ENCODE results near the gene NTM.

Gene NTM

DNA sequence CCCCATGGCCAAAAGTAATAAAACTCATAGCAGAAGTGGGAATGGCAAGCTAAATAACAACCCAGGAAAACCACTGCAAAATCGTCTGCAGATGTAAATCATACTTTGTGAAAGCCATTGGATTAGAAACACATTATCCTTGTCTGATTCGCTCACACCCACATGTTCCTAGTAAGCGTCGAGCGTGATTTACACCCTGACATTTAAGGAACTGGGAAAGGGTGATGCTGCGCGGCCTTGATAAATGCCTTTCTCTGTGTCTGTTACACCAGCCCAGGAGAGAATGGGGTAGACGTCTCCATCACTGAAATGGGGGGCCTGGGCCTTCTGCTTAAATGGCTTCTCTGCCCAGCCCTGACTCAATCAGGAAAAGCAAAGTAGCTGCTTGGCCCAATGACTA is 162.7 kb downstream of the NTM start:
- Histone ChIP-seq H3K27ac (no peak overlapping the region), H3K4me3 (ENCODE audit: low read depth, low read length) (no peak overlapping the region), H3K27me3 (ENCODE audit: control insufficient read depth, insufficient read depth, low read length) (no peaks in the 10 kb centered on the region), H3K79me2 (no peaks in the 10 kb centered on the region), H3K4me1 (no peaks in the 10 kb centered on the region), H3K36me3 (ENCODE audit: control insufficient read depth, insufficient read depth, low read length) (no peaks in the 10 kb centered on the region), H3K9me3 (ENCODE audit: control insufficient read depth, low read length) (no peaks in the 10 kb centered on the region), H3K9ac (no peak overlapping the region), H3K4me2 (ENCODE audit: low read length) (no peak overlapping the region), H2AFZ (no peak overlapping the region)
- TF ChIP-seq, protein P1, sequence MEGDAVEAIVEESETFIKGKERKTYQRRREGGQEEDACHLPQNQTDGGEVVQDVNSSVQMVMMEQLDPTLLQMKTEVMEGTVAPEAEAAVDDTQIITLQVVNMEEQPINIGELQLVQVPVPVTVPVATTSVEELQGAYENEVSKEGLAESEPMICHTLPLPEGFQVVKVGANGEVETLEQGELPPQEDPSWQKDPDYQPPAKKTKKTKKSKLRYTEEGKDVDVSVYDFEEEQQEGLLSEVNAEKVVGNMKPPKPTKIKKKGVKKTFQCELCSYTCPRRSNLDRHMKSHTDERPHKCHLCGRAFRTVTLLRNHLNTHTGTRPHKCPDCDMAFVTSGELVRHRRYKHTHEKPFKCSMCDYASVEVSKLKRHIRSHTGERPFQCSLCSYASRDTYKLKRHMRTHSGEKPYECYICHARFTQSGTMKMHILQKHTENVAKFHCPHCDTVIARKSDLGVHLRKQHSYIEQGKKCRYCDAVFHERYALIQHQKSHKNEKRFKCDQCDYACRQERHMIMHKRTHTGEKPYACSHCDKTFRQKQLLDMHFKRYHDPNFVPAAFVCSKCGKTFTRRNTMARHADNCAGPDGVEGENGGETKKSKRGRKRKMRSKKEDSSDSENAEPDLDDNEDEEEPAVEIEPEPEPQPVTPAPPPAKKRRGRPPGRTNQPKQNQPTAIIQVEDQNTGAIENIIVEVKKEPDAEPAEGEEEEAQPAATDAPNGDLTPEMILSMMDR (IDR thresholded peaks at IDR 0.05): no peak

DNA sequence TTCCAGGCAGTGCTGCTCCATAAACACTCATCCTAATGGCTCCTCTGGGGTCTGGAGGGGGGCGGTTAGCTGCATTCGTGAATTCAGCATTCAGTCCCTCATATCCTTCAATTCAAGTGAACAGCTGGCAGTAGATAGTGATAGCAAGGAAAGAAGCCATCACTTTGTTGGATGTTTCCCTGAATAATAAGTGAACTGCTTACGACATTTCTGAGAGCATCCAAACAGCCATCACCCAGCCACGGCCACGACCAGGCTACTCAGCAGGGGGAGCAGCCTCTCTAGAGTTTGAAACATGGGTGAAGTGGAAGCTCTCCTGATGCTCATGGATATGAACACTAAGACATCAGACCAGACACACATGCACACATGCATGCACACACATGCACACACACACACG is 163.6 kb downstream of the NTM start:
- Histone ChIP-seq H3K27ac (no peak overlapping the region), H3K4me3 (ENCODE audit: low read depth, low read length) (no peak overlapping the region), H3K9ac (no peak overlapping the region), H2AFZ (no peak overlapping the region), H3K4me2 (ENCODE audit: low read length) (no peak overlapping the region), H3K4me1 (no peaks in the 10 kb centered on the region), H3K79me2 (no peaks in the 10 kb centered on the region), H3K27me3 (ENCODE audit: control insufficient read depth, insufficient read depth, low read length) (no peaks in the 10 kb centered on the region), H3K36me3 (ENCODE audit: control insufficient read depth, insufficient read depth, low read length) (no peaks in the 10 kb centered on the region), H3K9me3 (ENCODE audit: control insufficient read depth, low read length) (no peaks in the 10 kb centered on the region)
- TF ChIP-seq, protein P1 (IDR thresholded peaks at IDR 0.05): no peak

DNA sequence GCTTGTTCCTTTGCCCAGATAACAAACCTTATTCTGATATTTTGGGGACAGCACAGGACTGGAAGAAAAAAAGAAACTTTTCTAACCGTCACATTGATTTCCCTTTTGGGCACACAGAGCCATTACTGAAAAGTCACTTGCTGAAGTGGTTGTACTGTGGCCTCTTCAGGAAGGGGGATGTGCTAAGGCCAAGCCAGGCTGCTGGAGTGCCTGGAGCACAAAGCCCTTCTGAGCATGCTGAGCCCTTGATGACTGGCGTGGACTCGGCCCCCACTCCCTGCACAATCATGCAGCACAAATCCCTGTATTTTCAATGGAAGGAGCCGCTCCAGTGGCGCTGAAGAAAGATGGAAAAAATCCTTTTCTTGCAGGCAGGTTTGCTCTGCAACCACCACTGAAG is 164.2 kb downstream of the NTM start:
- Histone ChIP-seq H3K27ac (no peak overlapping the region), H3K4me1 (no peaks in the 10 kb centered on the region), H3K9ac (no peak overlapping the region), H3K27me3 (ENCODE audit: control insufficient read depth, insufficient read depth, low read length) (no peaks in the 10 kb centered on the region), H3K36me3 (ENCODE audit: control insufficient read depth, insufficient read depth, low read length) (no peaks in the 10 kb centered on the region), H3K4me3 (ENCODE audit: low read depth, low read length) (no peak overlapping the region), H3K9me3 (ENCODE audit: control insufficient read depth, low read length) (no peaks in the 10 kb centered on the region), H3K79me2 (no peaks in the 10 kb centered on the region), H3K4me2 (ENCODE audit: low read length) (no peak overlapping the region), H2AFZ (no peak overlapping the region)
- TF ChIP-seq, protein P1 (IDR thresholded peaks at IDR 0.05): no peak

DNA sequence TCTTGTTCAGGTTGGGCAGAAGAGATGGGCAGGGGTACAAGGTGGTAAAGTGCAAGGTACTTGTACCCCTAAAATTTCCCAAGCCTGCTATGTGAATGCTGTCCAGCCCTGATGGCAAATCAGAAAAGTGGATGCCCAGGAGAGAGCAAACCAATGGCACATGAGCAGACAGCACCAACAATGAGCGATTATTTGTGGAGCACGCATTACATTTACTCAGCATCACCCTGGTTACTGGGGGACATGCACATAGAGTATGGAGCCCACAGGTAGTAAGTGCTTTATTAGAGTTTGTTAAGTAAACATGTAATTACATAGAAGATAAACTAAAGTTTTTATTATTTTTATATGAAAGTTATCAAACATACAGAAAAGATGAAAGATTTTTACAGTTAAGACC is 165.7 kb downstream of the NTM start:
- H3K4me2 ChIP-seq (ENCODE audit: low read length): no peak overlapping the region
- H3K27ac ChIP-seq: no peak overlapping the region
- no peak overlapping the region for H3K4me3 ChIP-seq (ENCODE audit: low read depth, low read length)
- H3K79me2 ChIP-seq: no peaks in the 10 kb centered on the region
- H3K4me1 ChIP-seq: no peaks in the 10 kb centered on the region
- TF ChIP-seq, protein P1 (IDR thresholded peaks at IDR 0.05): no peak
- H3K9ac ChIP-seq: no peak overlapping the region
- H2AFZ ChIP-seq: no peak overlapping the region
- H3K27me3 ChIP-seq (ENCODE audit: control insufficient read depth, insufficient read depth, low read length): no peaks in the 10 kb centered on the region
- H3K9me3 ChIP-seq (ENCODE audit: control insufficient read depth, low read length): no peaks in the 10 kb centered on the region
- H3K36me3 ChIP-seq (ENCODE audit: control insufficient read depth, insufficient read depth, low read length): no peaks in the 10 kb centered on the region

DNA sequence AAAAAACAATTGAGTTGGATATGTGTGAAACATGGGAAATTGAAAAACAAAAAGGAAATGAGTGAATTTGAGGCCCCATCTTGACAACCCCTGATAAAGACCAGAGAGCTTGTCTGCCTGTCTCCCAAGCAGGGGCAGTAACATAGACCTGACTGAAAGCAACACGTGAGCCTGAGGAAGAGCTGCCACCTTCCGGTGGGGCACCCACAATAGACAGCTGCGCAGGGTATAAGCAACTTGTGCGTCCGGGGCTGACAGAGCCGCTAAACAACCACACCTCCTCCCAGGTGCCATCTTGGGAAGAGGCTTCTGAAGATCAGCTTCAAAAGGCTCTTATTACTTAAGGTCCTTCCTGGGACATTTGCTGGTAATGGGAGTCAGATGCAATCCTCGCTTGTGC is 166.8 kb downstream of the NTM start:
- TF ChIP-seq, protein P1 (IDR thresholded peaks at IDR 0.05): no peak
- no peak overlapping the region for H3K9ac ChIP-seq
- no peak overlapping the region for H3K4me3 ChIP-seq (ENCODE audit: low read depth, low read length)
- no peaks in the 10 kb centered on the region for H3K4me1 ChIP-seq
- H3K79me2 ChIP-seq: no peaks in the 10 kb centered on the region
- H3K9me3 ChIP-seq (ENCODE audit: control insufficient read depth, low read length): no peaks in the 10 kb centered on the region
- no peak overlapping the region for H3K27ac ChIP-seq
- no peak overlapping the region for H2AFZ ChIP-seq
- no peaks in the 10 kb centered on the region for H3K36me3 ChIP-seq (ENCODE audit: control insufficient read depth, insufficient read depth, low read length)
- no peak overlapping the region for H3K4me2 ChIP-seq (ENCODE audit: low read length)
- no peaks in the 10 kb centered on the region for H3K27me3 ChIP-seq (ENCODE audit: control insufficient read depth, insufficient read depth, low read length)

All from parathyroid adenoma (tissue), 2 donors.